GM18520 (cell line): ENCODE results near the gene SP4.
"Not testable (repeated sequence)": the region's sequence is repeated elsewhere in the genome, so short reads cannot be mapped to it uniquely, and the experiment has no call there.

ENCODE experiments used
- ATAC-seq: cut with Tn5 transposase; IDR thresholded peaks from one replicate; pipeline ENCODE4 v1.9.1; 2021; ENCODE audit not compliant: unreplicated experiment

Gene SP4

DNA sequence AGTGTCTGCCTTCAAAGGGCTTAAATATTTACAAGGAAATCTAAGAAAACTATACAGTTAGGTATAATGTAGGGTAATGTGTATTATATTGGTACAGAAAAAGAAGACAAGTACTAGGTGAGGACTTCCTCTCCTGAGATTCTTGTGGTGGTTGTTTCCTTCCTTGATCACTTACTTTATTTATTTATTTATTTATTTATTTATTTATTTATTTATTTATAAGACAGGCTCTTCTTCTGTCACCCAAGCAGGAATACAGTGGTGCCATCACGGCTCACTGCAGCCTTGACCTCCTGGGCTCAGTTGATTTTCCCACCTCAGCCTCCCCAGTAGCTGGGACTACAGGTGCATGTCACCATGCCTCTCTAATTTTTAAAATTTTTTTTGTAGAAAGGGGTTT is 96.8 kb downstream of the SP4 start:
- no peak for ATAC-seq

DNA sequence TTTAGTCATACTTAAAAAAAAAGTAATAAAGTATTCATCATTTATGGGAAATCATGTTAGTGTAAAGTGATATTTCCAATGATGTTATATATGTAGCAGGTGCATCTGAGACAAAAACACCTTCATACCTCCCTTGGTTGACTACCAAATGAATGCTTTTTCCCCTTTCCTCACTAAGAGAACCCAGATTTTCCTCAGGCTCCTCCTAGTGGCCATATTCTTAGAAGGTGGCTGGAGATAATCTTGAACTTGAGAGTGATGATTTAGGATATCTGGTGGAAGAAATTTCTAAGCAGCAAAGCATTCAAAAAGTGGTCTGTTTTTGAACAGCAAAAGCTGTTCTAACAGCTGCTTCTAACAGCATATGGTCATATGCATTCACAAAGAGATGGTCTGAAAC is 98.1 kb downstream of the SP4 start:
- no peak for ATAC-seq

DNA sequence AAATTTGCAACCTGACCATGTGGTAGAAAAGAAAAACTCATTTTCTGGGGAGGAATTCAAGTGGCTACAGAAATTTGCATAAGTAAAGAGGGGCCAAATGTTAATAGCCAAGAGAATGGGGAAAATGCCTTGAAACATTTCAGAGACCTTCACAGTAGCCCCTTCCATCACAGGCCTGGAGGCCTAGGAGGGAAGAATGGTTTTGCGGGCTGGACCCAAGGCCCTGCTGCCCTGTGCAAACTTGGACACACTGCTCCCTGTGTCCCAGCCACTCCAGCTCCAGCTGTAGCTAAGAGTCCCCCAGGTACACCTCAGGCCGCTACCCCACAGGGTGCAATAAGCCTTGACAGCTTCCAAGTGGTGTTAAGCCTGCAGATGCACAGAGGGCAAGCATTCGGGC is 98.6 kb downstream of the SP4 start:
- no peak for ATAC-seq

DNA sequence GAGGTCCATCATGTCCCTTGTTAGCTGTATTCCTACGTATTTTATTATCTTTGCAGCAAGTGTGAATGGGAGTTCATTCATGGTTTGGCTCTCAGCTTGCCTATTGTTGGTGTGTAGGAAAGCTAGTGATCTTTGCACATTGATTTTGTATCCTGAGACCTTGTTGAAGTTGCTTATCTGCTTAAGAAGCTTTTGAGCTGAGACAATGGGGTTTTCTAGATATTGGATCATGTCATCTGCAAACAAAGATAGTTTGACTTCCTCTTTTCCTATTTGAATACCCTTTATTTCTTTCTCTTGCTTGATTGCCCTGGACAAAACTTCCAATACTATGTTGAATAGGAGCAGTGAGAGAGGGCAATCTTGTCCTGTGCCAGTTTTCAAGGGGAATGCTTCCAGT is 104.6 kb downstream of the SP4 start:
- not testable (repeated sequence) for ATAC-seq

DNA sequence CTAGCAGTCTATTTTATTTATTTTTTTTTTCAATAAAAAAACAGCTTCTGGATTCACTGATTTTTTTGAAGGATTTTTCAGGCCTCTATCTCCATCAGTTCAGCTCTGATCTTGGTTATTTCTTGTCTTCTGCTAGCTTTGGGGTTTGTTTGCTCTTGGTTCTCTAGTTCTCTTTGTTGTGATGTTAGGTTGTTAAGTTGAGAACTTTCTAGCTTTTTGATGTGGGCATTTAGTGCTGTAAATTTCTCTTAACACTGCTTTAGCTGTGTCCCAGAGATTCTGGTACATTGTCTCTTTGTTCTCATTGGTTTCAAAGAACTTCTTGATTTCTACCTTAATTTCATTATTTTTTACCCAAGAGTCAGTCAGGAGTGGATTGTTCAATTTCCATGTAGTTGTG is 105.8 kb downstream of the SP4 start:
- not testable (repeated sequence) for ATAC-seq

DNA sequence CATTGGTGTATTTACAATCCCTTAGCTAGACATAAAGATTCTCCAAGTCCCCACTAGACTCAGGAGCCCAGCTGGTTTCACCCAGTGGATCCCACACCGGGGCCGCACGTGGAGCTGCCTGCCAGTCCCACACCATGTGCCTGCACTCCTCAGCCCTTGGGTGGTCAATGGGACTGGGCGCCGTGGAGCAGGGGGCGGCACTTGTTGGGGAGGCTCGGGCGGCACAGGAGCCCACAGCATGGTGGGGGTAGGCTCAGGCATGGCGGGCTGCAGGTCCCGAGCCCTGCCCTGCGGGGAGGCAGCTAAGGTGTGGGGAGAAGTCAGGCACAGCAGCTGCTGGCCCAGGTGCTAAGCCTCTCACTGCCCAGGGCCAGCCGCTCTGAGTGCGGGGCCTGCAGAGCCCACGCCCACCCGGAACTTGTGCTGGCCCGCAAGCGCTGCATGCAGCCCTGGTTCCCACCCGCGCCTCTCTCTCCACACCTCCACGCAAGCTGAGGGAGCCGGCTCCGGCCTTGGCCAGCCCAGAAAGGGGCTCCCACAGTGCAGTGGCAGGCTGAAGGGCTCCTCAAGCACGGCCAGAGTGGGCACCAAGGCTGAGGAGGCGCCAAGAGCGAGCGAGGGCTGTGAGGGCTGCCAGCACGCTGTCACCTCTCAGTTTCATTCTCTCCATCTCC is 108.7 kb downstream of the SP4 start:
- not testable (repeated sequence) for ATAC-seq

DNA sequence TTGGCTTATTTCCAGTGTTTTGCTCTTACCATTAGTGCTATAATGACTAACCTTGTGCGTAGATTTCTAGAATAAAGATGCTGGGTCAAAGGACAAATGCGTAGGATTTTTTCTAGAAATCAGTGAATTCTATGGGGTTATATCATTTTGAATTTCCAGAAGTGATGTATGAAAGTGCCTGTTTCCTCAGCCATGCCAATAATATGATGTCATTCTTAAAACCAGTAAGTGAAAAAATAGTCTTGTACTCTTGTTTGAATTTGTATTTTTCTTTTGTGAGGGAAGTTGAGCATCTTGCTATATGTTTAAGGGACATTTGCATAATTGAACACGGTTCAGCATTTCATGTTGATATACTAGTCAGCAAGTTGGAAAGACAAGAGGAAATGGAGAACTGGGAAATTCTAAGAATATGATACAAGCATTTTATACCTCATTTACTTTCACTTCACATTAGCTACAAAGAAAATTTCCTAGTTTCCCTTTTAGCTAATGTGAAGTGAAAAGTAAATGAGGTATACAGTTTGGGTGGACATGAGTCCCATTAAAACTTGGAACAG is 111.1 kb downstream of the SP4 start:
- ATAC-seq, result no peak

DNA sequence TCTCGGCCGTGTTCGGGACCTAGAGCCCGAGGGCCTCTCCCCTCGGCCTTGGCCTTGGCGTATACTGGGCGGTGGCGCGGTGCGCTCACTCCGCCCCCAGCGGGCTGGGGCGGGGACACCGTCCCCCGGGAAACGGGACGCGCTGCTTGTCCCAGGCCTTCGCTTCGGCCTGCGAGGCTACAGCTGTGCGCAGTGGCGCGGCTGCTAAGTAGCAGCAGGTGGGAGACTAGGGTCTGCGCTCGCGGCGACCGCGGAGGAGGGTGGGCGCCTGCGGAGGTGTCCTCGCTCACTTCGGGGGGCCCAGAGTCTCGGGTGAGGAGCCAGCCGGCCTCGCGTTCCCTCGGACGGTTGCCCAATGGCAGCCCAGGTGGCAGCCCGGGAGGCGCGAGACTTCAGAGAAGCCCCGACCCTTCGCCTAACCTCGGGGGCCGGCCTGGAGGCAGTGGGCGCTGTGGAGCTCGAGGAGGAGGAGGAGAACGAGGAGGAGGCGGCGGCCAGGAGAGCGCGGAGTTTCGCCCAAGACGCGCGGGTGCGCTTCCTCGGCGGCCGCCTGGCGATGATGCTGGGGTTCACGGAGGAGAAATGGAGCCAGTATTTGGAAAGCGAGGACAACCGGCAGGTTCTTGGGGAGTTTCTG is 115.1 kb downstream of the SP4 start, which contains the start of gene DNAH11:
Gene DNAH11, plus strand, starts transcription at position 149 of the 637 bp plus-strand sequence. Its CDS starts 207 bp downstream, at position 356.
- no peak for ATAC-seq

DNA sequence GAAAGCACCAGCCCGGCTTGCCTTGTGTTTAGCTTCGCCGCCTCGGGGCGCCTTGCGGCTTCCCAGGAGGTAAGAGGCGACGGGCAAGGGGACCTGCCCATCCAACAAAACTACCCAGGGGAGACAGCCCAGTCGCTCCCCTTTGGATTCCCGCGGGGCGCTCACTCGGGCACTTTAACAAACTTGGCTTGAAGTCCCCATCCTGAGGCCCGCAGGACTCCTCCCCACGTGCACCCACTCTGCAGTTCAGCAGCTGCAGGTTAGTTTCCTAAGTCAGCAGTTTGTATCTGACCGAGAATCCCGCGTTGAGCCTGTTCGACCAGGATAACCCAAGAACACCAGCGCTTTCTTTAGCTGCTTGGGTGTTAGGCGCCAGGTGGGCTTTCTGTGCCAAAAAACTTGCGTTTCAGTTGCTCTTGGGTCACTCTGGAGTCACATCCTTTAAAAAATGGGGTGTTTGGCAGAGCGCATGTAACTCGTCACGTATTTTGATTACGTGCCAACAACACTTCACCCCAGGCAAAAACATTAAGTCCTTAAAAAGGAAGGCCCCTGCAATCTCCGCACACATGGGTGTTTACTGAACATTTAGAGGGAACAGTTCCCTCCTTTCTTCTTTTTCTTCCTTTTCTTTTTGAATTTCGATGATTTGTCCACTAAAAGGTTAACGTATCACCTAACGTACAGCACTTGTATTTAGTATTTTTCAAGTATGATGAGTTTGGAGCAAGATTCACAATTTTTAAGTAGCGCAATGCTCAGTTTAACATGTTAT is 115.8 kb downstream of the SP4 start:
- no peak for ATAC-seq

DNA sequence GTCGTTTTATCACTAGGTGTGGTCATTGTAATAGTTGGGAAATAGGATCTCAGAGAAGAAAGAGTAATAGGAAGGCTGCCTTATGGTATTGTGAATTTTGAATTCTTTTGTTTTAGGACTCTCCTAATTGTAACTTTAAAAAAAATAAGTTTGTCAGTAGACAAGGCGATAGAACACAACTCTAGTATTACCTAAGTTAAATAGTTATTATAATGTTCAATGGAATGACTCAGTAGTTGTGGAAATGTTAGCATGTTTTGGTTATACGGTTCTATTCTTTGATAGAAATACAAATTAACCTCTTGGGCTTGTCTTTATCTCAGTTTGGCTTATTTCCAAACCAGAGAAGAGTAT is 116.4 kb downstream of the SP4 start:
- ATAC-seq, result no peak

DNA sequence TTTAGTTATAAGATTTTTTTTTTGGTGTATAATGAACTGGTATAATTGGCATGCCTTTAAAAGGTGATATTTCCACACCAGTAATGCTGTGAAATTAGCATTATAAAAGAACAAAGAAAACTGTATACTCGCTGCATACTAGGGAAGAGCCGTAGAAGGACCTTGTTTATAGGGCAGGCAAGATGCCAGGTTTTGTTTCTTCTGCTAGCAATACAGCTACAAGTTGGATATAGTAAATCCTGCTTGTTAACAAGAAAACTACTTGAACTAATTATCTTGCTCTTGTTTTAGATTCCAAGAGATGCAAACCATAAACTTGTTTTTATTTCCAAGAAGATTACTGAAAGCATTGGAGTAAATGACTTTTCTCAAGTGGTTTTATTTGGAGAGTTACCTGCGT is 116.8 kb downstream of the SP4 start:
- no peak for ATAC-seq

DNA sequence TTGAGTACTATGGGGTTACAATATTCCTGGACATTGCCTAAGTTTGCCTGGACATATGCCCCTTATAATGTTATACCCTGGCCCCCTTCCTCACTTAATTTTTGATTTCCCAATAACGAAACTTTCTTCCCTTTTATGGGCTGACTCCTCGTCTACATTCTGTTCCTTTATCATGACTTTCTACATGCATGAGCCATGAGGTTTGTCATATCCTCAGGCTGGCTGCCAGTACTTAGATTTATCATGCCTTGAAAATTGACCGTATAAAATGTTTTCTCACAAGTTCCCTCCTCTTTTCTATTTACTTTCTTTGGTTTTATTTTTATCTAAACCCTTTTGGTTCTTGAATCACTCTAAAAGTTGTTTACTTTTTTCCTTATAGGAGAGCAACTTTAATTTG is 119.6 kb downstream of the SP4 start:
- ATAC-seq, result no peak

DNA sequence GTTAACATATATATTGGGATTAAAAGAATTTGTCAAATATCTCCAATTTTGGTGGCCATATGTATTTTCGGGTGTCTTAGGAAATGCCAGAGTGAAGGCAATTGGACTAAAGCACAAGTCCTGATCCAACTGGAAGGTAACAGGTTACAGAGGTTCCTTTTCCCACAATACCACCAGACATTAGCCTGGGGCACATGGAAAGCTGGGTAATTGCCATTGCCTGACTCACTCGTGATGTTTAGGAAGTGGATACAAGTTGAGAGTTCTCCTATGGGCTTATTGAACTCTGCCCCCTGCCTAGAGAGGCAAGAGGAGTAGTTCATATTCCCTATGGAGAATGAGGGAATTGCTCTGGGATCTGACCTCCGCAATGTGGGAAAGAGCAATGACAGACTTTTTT is 120.6 kb downstream of the SP4 start:
- no peak for ATAC-seq

DNA sequence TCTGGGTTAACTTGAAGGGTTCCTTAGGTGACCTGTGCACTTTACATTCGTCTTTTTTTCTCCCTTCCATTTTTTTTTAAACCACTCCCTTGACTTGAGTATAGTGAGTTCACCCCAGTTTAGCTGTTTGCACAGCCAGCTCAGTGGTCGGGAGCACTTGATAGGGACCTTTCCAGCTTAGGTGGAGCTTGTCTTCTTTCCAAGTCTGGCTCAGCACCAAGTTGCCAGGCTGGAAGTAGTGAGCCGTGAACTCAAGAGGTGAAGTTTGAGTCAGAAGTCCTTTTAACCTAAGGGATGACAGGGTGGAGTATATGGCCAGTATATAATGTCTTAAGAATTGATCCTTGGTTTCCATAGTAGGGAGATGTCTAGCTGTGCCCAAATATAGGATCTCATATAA is 122.2 kb downstream of the SP4 start:
- no peak for ATAC-seq

DNA sequence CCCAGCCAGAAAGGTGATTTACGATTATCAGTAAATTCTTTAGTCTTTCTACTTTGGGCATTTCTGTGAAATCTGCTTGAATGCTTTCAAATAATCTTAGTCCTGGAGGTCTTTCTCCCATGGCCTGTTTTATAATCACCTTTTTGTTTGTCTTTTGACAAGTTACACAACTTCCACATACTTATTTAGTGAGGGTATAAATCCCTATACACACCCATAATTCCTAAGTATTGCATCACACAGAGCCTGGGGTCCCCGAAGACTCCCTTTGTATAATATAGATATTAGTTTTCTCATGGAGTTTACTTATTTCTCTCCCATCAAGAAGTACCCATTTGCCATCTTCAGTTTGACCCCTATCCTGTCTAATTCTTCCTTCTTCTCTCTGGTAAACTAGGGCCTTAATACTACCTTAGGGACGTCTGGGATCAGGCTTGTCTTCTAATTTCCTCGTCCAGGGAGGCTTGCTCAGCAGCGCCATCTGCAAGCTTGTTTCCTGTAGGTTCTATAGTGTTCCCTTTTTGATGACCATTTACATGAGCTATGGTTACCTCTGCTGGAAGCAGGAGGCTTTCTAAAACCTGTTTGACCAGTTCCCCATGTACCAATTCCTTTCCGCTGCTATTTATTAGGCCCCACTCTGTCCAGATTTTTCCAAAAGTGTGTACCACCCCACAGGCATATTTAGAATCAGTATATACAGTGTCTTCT is 123.1 kb downstream of the SP4 start:
- no peak for ATAC-seq

DNA sequence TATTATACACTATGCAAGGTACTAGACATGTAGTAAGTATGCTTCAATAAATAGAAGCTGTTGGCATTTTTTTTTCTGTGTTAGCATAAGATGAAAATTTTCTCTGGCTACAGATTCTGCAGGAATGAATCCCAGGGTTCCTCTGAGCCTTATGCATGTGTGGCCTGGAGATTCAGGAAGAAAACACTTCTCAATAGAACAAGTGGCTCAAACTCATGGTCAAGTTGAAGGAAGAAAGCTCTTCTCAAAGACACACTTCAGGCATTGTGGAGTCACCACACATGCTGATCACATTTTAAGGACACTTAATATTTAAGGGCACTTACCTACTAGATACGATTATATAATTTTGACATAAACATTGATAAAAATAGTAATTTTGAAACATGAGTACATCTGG is 134.5 kb downstream of the SP4 start:
- ATAC-seq, result no peak
